Measurements from ENCODE around the gene P3H1.

DNA sequence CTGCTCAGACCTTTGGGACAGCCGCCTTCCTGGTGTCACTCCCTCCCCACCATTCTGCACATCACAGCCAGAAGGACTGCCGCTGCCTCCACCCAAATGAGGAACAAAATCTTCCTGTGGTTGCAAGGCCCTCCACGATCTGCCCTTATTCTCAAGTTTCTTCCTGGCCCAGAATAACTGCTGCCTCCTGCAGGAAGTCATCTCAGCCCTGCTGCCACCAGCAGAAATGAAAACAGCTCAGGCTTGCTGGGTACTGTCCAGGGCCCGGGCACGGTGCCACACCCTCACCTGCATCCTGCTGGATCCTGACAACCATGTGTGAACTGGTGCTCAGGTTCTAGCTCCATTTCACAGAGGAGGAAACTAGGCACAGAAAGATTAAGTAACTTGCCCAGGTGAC, 29.6 kb downstream of the P3H1 start:
- TF ChIP-seq, protein P1, sequence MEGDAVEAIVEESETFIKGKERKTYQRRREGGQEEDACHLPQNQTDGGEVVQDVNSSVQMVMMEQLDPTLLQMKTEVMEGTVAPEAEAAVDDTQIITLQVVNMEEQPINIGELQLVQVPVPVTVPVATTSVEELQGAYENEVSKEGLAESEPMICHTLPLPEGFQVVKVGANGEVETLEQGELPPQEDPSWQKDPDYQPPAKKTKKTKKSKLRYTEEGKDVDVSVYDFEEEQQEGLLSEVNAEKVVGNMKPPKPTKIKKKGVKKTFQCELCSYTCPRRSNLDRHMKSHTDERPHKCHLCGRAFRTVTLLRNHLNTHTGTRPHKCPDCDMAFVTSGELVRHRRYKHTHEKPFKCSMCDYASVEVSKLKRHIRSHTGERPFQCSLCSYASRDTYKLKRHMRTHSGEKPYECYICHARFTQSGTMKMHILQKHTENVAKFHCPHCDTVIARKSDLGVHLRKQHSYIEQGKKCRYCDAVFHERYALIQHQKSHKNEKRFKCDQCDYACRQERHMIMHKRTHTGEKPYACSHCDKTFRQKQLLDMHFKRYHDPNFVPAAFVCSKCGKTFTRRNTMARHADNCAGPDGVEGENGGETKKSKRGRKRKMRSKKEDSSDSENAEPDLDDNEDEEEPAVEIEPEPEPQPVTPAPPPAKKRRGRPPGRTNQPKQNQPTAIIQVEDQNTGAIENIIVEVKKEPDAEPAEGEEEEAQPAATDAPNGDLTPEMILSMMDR (IDR thresholded peaks at IDR 0.05): no peak
- TF ChIP-seq POLR2A (IDR thresholded peaks at IDR 0.05): no peak

Data from adrenal gland (tissue), 5 donors.